ENCODE measurements around the gene SMARCD3. TPM values are rescaled to one million over a fixed set of nuclear protein-coding genes. Genes with fewer than 3 reads are reported as not detected.

The SMARCD3 gene
- total and polyA plus RNA-seq, 2 of the 8 experiments (the other 6 are each of a cell fraction or from before 2014, with no cell fraction given) = 3.0 to 5.6 TPM

MicroRNAs within 50 kb of the gene (microRNA counts, 767-probe panel; counts per million panel counts)
- 879 counts per million, percentile 95 among the panel's probes with 10 or more counts for microRNA hsa-miR-671-3p
- microRNA hsa-miR-671-5p = 879 counts per million, percentile 95 among the panel's probes with 10 or more counts

Other genes with a start within 250 kb of the SMARCD3 start
- 2.3 and 2.6 TPM in 2 replicates for gene ATG9B, start 224.2 kb downstream of the SMARCD3 start, total RNA-seq (2021; fragmentation: NEBNext Ultra II Directional; extraction: Animal tissue kit (Norgen Biotek cat#: 25700))
- gene ATG9B, start 224.2 kb downstream of the SMARCD3 start, polyA plus RNA-seq (2011; rRNA removed) = 1.4 and 2.7 TPM in 2 replicates
- 22.2 and 27.0 TPM in 2 replicates for gene ABCB8, start 220.2 kb downstream of the SMARCD3 start, total RNA-seq (2021; fragmentation: NEBNext Ultra II Directional; extraction: Animal tissue kit (Norgen Biotek cat#: 25700))
- gene ABCB8, start 220.2 kb downstream of the SMARCD3 start, polyA plus RNA-seq (2011; rRNA removed) = 17.7 and 26.0 TPM in 2 replicates
- 1.4 and 1.9 TPM in 2 replicates for gene ASIC3, start 200.2 kb downstream of the SMARCD3 start, total RNA-seq (2021; fragmentation: NEBNext Ultra II Directional; extraction: Animal tissue kit (Norgen Biotek cat#: 25700))
- 1.6 and 4.3 TPM in 2 replicates for gene ASIC3, start 200.2 kb downstream of the SMARCD3 start, polyA plus RNA-seq (2011; rRNA removed)
- gene CDK5, start 190.8 kb downstream of the SMARCD3 start, total RNA-seq (2021; fragmentation: NEBNext Ultra II Directional; extraction: Animal tissue kit (Norgen Biotek cat#: 25700)) = 22.7 and 22.8 TPM in 2 replicates
- 37.2 and 47.8 TPM in 2 replicates for gene CDK5, start 190.8 kb downstream of the SMARCD3 start, polyA plus RNA-seq (2011; rRNA removed)
- 147 and 148 TPM in 2 replicates for gene SLC4A2, start 189.1 kb downstream of the SMARCD3 start, total RNA-seq (2021; fragmentation: NEBNext Ultra II Directional; extraction: Animal tissue kit (Norgen Biotek cat#: 25700))
- 72.6 and 105 TPM in 2 replicates for gene SLC4A2, start 189.1 kb downstream of the SMARCD3 start, polyA plus RNA-seq (2011; rRNA removed)
- 39.4 and 43.8 TPM in 2 replicates for gene FASTK, start 167.9 kb downstream of the SMARCD3 start, total RNA-seq (2021; fragmentation: NEBNext Ultra II Directional; extraction: Animal tissue kit (Norgen Biotek cat#: 25700))
- 84.0 and 116 TPM in 2 replicates for gene FASTK, start 167.9 kb downstream of the SMARCD3 start, polyA plus RNA-seq (2011; rRNA removed)
- 41.4 and 48.7 TPM in 2 replicates for gene TMUB1, start 165.2 kb downstream of the SMARCD3 start, total RNA-seq (2021; fragmentation: NEBNext Ultra II Directional; extraction: Animal tissue kit (Norgen Biotek cat#: 25700))
- 56.2 and 85.7 TPM in 2 replicates for gene TMUB1, start 165.2 kb downstream of the SMARCD3 start, polyA plus RNA-seq (2011; rRNA removed)
- gene AGAP3, start 162.2 kb downstream of the SMARCD3 start, total RNA-seq (2021; fragmentation: NEBNext Ultra II Directional; extraction: Animal tissue kit (Norgen Biotek cat#: 25700)) = 66.4 and 68.1 TPM in 2 replicates
- gene AGAP3, start 162.2 kb downstream of the SMARCD3 start, polyA plus RNA-seq (2011; rRNA removed) = 120 and 194 TPM in 2 replicates
- gene GBX1, start 81.0 kb downstream of the SMARCD3 start, total RNA-seq (2021; fragmentation: NEBNext Ultra II Directional; extraction: Animal tissue kit (Norgen Biotek cat#: 25700)) = not detected in 2 replicates
- not detected in 2 replicates for gene GBX1, start 81.0 kb downstream of the SMARCD3 start, polyA plus RNA-seq (2011; rRNA removed)
- not detected in 2 replicates for gene ASB10, start 61.4 kb downstream of the SMARCD3 start, total RNA-seq (2021; fragmentation: NEBNext Ultra II Directional; extraction: Animal tissue kit (Norgen Biotek cat#: 25700))
- not detected in 2 replicates for gene ASB10, start 61.4 kb downstream of the SMARCD3 start, polyA plus RNA-seq (2011; rRNA removed)
- gene H2BK1, start 38.2 kb downstream of the SMARCD3 start, total RNA-seq (2021; fragmentation: NEBNext Ultra II Directional; extraction: Animal tissue kit (Norgen Biotek cat#: 25700)) = not detected in 2 replicates
- gene H2BK1, start 38.2 kb downstream of the SMARCD3 start, polyA plus RNA-seq (2011; rRNA removed) = not detected in 2 replicates
- gene ABCF2, start 21.5 kb downstream of the SMARCD3 start, total RNA-seq (2021; fragmentation: NEBNext Ultra II Directional; extraction: Animal tissue kit (Norgen Biotek cat#: 25700)) = 51.0 and 55.0 TPM in 2 replicates
- 26.4 and 28.0 TPM in 2 replicates for gene ABCF2, start 21.5 kb downstream of the SMARCD3 start, polyA plus RNA-seq (2011; rRNA removed)
- 20.6 and 20.8 TPM in 2 replicates for gene CHPF2, start 16.2 kb downstream of the SMARCD3 start, total RNA-seq (2021; fragmentation: NEBNext Ultra II Directional; extraction: Animal tissue kit (Norgen Biotek cat#: 25700))
- gene CHPF2, start 16.2 kb downstream of the SMARCD3 start, polyA plus RNA-seq (2011; rRNA removed) = 14.4 and 20.0 TPM in 2 replicates
- 37.7 and 43.5 TPM in 2 replicates for gene NUB1, start 93.1 kb upstream of the SMARCD3 start, total RNA-seq (2021; fragmentation: NEBNext Ultra II Directional; extraction: Animal tissue kit (Norgen Biotek cat#: 25700))
- gene NUB1, start 93.1 kb upstream of the SMARCD3 start, polyA plus RNA-seq (2011; rRNA removed) = 20.5 and 22.1 TPM in 2 replicates
- gene WDR86, start 161.3 kb upstream of the SMARCD3 start, total RNA-seq (2021; fragmentation: NEBNext Ultra II Directional; extraction: Animal tissue kit (Norgen Biotek cat#: 25700)) = 14.9 and 15.8 TPM in 2 replicates
- 12.7 and 22.1 TPM in 2 replicates for gene WDR86, start 161.3 kb upstream of the SMARCD3 start, polyA plus RNA-seq (2011; rRNA removed)
- gene CRYGN, start 191.4 kb upstream of the SMARCD3 start, total RNA-seq (2021; fragmentation: NEBNext Ultra II Directional; extraction: Animal tissue kit (Norgen Biotek cat#: 25700)) = 1.0 and 1.6 TPM in 2 replicates
- 0.98 and 1.3 TPM in 2 replicates for gene CRYGN, start 191.4 kb upstream of the SMARCD3 start, polyA plus RNA-seq (2011; rRNA removed)

Measured in H1 (cell line).